ENCODE measurements around the gene CUX1.
A peak's percentile ranks its signal among the peaks of the same experiment; 100 is the strongest.

Gene CUX1

DNA sequence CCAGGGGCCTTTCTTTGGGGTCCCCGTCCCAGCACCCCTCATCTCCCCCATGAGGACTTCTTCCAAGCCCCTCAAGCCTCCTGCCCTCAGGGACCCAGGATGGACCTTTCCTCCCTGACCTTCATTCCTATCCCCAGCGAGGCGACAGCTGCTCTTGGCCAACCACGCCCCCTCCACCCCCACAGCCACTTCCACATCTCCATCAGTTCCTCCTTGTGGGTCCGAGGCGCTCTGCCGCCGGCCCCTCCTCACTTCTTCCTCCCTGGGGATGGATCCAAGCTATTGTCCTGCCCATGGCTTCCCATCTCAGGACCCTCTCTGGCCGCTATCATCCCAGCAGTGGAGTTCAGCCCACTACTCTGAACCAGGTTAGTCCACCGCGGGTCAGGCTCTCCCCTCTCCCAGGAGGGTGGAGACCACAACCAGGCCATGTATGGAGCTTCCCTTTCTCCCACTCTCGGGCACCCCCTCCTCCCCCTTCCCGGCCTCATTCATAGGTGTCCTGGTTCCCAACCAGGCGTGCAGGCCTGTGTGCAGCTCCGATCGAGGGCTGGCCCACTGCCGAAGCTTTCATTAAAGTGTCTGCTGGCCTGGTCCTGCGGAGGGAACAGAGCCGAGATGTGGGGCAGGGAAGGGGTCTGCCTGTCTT, 467.6 kb downstream of the CUX1 start:
- TF ChIP-seq, protein P1, sequence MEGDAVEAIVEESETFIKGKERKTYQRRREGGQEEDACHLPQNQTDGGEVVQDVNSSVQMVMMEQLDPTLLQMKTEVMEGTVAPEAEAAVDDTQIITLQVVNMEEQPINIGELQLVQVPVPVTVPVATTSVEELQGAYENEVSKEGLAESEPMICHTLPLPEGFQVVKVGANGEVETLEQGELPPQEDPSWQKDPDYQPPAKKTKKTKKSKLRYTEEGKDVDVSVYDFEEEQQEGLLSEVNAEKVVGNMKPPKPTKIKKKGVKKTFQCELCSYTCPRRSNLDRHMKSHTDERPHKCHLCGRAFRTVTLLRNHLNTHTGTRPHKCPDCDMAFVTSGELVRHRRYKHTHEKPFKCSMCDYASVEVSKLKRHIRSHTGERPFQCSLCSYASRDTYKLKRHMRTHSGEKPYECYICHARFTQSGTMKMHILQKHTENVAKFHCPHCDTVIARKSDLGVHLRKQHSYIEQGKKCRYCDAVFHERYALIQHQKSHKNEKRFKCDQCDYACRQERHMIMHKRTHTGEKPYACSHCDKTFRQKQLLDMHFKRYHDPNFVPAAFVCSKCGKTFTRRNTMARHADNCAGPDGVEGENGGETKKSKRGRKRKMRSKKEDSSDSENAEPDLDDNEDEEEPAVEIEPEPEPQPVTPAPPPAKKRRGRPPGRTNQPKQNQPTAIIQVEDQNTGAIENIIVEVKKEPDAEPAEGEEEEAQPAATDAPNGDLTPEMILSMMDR (IDR thresholded peaks at IDR 0.05; ENCODE audit: borderline replicate concordance, insufficient read depth, low read depth, low read length), result no peak
- H3K4me3 ChIP-seq (ENCODE audit: low read depth, low read length), result no peak overlapping the region

DNA sequence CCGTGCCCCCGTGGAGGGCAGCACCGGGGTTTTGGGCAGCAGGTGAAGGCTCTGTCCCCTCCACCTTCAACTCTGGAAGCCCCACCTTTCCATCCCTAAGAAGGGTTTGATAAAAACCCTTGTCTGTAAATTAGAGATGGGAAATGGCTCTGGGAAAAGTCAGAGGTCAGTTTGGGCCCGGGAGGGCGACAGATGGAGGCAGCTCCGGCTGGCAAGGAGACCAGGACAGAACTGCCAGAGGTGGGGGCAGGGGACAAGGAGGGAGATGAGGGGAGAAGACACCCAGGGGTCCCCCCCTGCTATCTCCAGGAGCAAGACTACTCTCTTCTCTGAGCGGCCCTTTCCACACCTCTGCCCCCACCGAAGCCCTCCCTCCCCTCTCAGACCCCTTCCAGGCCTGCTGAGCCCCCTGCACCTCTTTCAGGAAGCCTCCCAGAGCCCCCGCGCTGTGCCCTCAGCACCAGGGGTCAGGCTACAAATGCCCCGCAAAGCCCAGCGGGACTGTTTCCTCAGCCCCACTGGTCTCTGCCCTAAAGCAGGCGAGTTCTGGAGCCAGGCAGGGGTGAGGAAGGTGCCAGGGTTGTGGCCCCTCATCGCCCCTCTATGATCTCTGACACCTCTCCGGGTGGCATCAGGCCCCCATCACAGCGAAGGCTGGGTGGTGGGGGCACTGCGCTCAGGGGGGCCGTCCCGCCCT, 468.3 kb downstream of the CUX1 start:
- TF ChIP-seq, protein P1 (IDR thresholded peaks at IDR 0.05; ENCODE audit: borderline replicate concordance, insufficient read depth, low read depth, low read length), result no peak

DNA sequence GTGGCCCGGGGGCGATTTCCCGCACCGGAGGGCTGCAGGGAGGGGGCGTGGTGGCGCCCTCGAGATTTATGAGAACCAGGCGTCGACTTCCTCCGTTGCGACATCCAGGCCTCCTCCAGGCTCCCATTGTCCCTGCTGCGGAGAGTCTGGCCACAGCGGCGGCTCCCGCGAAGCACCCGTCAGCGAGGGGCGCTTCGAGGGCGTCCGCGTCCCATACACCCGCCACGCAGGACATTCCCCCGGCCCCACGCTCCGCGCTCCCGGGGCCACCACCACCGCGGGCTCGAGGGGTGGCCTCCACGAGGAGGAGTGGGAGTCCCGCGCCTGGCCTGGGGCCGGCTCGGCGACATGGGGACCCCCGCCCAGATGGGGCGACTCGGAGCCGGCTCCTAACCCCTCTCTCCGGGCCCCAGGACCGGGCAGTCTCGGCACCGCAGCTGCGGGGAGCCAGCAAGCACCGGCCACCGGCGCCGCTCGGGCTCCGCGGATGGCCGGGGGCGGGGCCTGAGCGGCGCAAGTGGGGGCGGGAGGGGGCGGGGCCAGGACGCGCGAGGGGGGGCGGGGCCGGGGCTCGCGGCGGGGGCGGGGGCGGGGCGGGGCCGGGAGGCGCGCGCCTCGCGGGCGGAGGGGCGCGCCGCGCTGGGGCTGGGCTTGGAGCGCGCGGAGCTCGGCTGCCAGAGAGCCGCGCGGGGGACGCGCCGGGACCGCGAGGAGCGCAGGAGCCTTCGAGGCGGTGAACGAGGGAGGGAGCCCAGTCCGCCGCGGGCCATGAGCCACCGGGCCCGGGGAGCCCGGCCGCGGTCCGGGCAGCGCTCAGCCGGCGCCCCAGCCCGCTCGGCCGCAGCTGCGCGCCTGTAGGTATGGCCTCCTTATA, 469.0 kb downstream of the CUX1 start, which contains the start of gene SH2B2:
Gene SH2B2, plus strand, starts transcription at position 632 of the 874 bp plus-strand sequence. CDS start 13,683 bp downstream, outside the sequence.
- peak within 1 kb of the TSS; percentile 97 for H3K4me3 ChIP-seq (ENCODE audit: low read depth, low read length)
- TF ChIP-seq, protein P1 (IDR thresholded peaks at IDR 0.05; ENCODE audit: borderline replicate concordance, insufficient read depth, low read depth, low read length), result no peak

More for the DNA sequence above, 468.3 kb downstream of the CUX1 start:
- H3K4me3 ChIP-seq (ENCODE audit: low read depth, low read length), result peak overlapping the region; percentile 74

DNA sequence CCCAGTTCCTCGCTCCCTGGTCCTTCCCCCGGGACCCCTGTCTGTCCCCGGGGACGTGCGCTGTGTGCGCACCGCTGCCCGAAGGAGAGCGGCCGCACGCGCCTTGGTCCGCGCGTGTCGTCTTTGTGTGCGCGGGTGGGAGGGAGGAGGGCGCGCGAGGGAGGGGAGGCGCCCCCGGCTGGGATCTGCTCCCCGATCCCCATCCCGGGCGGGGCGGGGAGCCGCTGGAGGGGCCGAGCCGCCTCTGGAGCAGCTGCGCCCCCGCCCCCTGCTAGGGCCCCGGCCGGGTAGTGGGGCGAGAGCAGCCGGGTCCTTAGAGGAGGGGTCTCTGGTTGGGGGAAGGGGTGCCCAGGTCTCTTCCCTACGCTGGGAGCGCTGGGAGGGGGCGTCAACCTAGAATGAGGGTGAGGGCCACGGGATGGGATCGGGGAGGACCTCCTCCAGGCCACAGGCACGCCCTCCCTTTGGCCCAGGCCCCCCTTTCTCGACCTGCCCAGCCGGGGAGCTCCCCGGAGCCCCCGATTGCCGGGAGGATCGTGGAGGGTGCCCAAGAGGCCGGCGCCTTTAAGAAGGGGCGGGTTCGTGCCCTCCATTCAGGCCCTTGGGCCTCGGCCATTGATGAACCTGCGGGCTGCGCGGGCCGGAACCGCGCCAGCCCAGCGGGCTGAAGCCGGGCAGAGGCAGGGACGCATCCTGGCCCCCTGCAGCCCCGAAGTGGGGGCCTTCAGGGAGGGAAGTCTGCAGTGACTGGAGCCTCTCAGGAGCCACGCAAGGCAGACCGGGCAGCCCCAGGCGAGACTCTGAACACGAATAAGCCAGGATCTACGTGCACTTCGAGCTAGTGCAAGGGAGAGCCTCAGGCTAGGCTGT, 469.9 kb downstream of the CUX1 start:
- peak overlapping the region; percentile 97 for H3K4me3 ChIP-seq (ENCODE audit: low read depth, low read length)
- TF ChIP-seq, protein P1 (IDR thresholded peaks at IDR 0.05; ENCODE audit: borderline replicate concordance, insufficient read depth, low read depth, low read length), result no peak

DNA sequence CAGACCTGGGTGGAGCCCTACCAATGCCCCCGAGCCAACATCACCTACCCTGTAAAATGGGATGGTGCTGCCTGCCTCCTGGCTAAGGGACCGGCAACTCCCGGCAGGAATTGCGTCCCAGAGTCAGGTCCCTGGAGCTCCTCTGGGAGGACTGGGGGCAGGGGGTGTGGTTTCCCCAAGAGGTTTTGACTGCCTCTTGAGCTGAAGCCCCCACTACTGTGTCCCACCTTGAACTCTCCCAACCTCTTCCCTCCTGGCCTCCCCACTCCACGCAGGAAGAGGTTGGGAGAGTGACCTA, 470.5 kb downstream of the CUX1 start:
- TF ChIP-seq, protein P1 (IDR thresholded peaks at IDR 0.05; ENCODE audit: borderline replicate concordance, insufficient read depth, low read depth, low read length), result no peak
- peak overlapping the region; percentile 97 for H3K4me3 ChIP-seq (ENCODE audit: low read depth, low read length)

DNA sequence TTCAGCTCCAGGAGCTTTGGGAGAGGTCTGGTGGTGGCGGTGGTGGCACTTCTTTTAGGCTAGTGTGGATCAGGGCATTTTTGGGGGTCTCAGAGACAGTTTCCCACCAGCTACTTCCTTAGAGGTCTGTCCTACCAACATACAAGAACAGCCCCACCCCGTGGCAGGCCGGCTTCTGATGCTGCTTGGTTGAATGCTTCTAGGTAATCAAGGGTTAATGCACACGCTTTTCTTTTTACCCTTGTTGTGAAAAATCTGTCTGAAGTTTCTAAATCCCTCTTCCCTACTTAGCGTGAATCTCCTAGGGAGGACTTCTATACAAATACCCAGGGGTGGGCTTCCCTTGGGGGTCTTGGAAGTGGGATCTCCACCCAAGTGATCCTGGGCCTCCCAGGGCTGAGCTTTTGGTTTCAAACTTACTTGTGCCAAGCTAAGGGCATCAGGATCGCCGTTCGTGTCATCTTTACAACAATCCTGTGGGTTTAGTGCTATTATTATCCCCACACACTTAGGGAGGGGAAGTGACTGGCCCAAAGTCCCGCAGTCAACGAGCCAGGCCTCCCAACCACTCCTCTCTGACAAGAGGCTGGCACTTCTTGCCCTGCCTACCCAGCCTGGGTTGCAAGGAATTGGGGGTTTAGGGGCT, 471.0 kb downstream of the CUX1 start:
- H3K4me3 ChIP-seq (ENCODE audit: low read depth, low read length), result peak overlapping the region; percentile 97
- TF ChIP-seq, protein P1 (IDR thresholded peaks at IDR 0.05; ENCODE audit: borderline replicate concordance, insufficient read depth, low read depth, low read length), result peak; percentile 42; the same call in 1 of the 2 replicates
